B cell (primary cell): ENCODE measurements around the gene DGKE. TPM values are rescaled to one million over a fixed set of nuclear protein-coding genes. Genes with fewer than 3 reads are reported as not detected.

Source experiments
- ATAC-seq: fragments of 200-7000 bp; cut with Tn5 transposase; one replicate; pipeline ENCODE4 v1.10.0; 2021; ENCODE audit warnings: low read depth, mild to moderate bottlenecking, moderate number of reproducible peaks, moderate library complexity
- CTCF ChIA-PET: fragments of 350-600 bp; sonication (Branson Sonifier 250); formaldehyde crosslinking; loops from one replicate; lab custom pipeline; 2021; ENCODE audit warnings: antibody characterized with exemption, inconsistent platforms; lab: Charles Lee
- POLR2A ChIA-PET: fragments of 350-600 bp; sonication (Branson Sonifier 250); formaldehyde crosslinking; loops from one replicate; lab custom pipeline; 2021; ENCODE audit warnings: antibody characterized with exemption; lab: Charles Lee
- DNase-seq: peaks from one replicate; pipeline ENCODE4 v3.0.0; 2013
- H2AFZ ChIP-seq: 2 replicates; pipeline ENCODE4 v1.6.1; 2012; ENCODE audit warnings: mild to moderate bottlenecking, low read depth, low read length; ENCODE audit not compliant: insufficient read depth, poor library complexity, severe bottlenecking
- H3K27ac ChIP-seq, 2 donors: 1 replicate in 1 of 2; 2 replicates in 1 of 2; pipeline ENCODE4 v1.5.1; 2012 to 2013; ENCODE audit warnings: low read length in 2 of 2, mild to moderate bottlenecking in 2 of 2, moderate library complexity in 1 of 2
- H3K27me3 ChIP-seq, 4 experiments: fragments of 200-600 bp in 1 of 4; sonication (generic) in 1 of 4; replicated peaks in 1 of 4; 1 replicate in 2 of 4; 2 replicates in 2 of 4; pipeline versions ENCODE4 v1.6.1 to v1.7.0; 2013 to 2016; ENCODE audit warnings: low read length in 3 of 4, mild to moderate bottlenecking in 2 of 4, mixed read lengths in 1 of 4, moderate library complexity in 1 of 4; ENCODE audit not compliant: insufficient read depth in 4 of 4, control insufficient read depth in 3 of 4; ENCODE audit errors: control extremely low read depth in 1 of 4
- H3K36me3 ChIP-seq, 2 experiments: replicated peaks in 1 of 2; 1 replicate in 1 of 2; 2 replicates in 1 of 2; pipeline versions ENCODE4 v1.6.1 to v1.7.1; 2013; ENCODE audit warnings: low read length in 1 of 2; ENCODE audit not compliant: insufficient read depth in 2 of 2, control insufficient read depth in 1 of 2; ENCODE audit errors: control extremely low read depth in 1 of 2, extremely low read depth in 1 of 2
- H3K4me1 ChIP-seq, 2 donors: fragments of 200-600 bp in 1 of 2; sonication (generic) in 1 of 2; 1 replicate in 1 of 2; 2 replicates in 1 of 2; pipeline versions ENCODE4 v1.5.1 to v1.6.1; 2013 to 2017; ENCODE audit warnings: low read length in 2 of 2; ENCODE audit not compliant: control insufficient read depth in 2 of 2, insufficient read depth in 2 of 2
- H3K4me2 ChIP-seq: replicated peaks from 2 replicates; pipeline ENCODE3; 2012; ENCODE audit warnings: mild to moderate bottlenecking, low read depth, low read length; ENCODE audit not compliant: poor library complexity, severe bottlenecking
- H3K4me3 ChIP-seq, 5 experiments: fragments of 200-600 bp in 1 of 5; sonication (generic) in 1 of 5; 1 replicate in 3 of 5; 2 replicates in 2 of 5; pipeline versions ENCODE4 v1.5.1 to v1.7.0; 2011 to 2016; ENCODE audit warnings: low read length in 4 of 5, mild to moderate bottlenecking in 4 of 5, low read depth in 2 of 5, control low read depth in 1 of 5, moderate library complexity in 1 of 5; ENCODE audit not compliant: insufficient read depth in 1 of 5; ENCODE audit errors: control extremely low read depth in 1 of 5, extremely low read depth in 1 of 5
- H3K79me2 ChIP-seq: fragments of 200-600 bp; sonication (generic); one replicate; pipeline ENCODE4 v1.6.0; 2016; ENCODE audit warnings: low read length; ENCODE audit not compliant: control insufficient read depth, insufficient read depth
- H3K9ac ChIP-seq: fragments of 200-600 bp; sonication (generic); 2 replicates; pipeline ENCODE4 v1.6.1; 2017; ENCODE audit warnings: mild to moderate bottlenecking, low read length, moderate library complexity
- H3K9me3 ChIP-seq, 3 donors: one replicate each; pipeline versions ENCODE4 v1.6.1 to v1.7.1; 2013; ENCODE audit warnings: low read length in 2 of 3; ENCODE audit not compliant: control insufficient read depth in 2 of 3, insufficient read depth in 1 of 3; ENCODE audit errors: control extremely low read depth in 1 of 3
- H4K20me1 ChIP-seq: 2 replicates; pipeline ENCODE4 v1.6.0; 2012; ENCODE audit warnings: mild to moderate bottlenecking, low read length; ENCODE audit not compliant: insufficient read depth, control insufficient read depth, poor library complexity, severe bottlenecking
- H3K27ac Mint-ChIP-seq: one replicate; pipeline ENCODE4 v1.8.0; 2021; ENCODE audit warnings: mixed read lengths
- H3K27me3 Mint-ChIP-seq: one replicate; pipeline ENCODE4 v1.8.0; 2021; ENCODE audit warnings: mixed read lengths
- H3K4me1 Mint-ChIP-seq: one replicate; pipeline ENCODE4 v1.8.0; 2021; ENCODE audit warnings: mixed read lengths
- H3K4me3 Mint-ChIP-seq: one replicate; pipeline ENCODE4 v1.8.0; 2021; ENCODE audit warnings: mixed read lengths
- H3K9me3 Mint-ChIP-seq: one replicate; pipeline ENCODE4 v1.8.0; 2022; ENCODE audit warnings: mixed read lengths; ENCODE audit not compliant: insufficient read depth
- CTCF ChIP-seq: fragments of 200-600 bp; IDR thresholded peaks from one replicate; pipeline ENCODE4 v1.8.0; 2022; ENCODE audit warnings: antibody characterized with exemption, mild to moderate bottlenecking
- EZH2 ChIP-seq: IDR thresholded peaks from 2 replicates; pipeline ENCODE4 v1.6.1; 2012; ENCODE audit warnings: borderline replicate concordance, low read depth, mild to moderate bottlenecking, moderate library complexity, low read length; ENCODE audit not compliant: insufficient read depth, poor library complexity, severe bottlenecking
- WGBS: methylation state at CpG from one replicate; pipeline ENCODE4 v1.1.5; 2013; ENCODE audit warnings: missing lambda C conversion rate; ENCODE audit not compliant: insufficient coverage; 5-methylcytosine and 5-hydroxymethylcytosine counted together
- intact Hi-C: fragments of 100-400 bp; cut with micrococcal nuclease; formaldehyde crosslinking; loops from one replicate; pipeline ENCODE4 v1.10.0; 2022
- polyA plus RNA-seq: library from polyadenylated mRNA; depleted of rRNA; stranded (reverse); fragments of >200 nt; gene quantifications from 2 replicates; pipeline ENCODE4 v1.2.3, GENCODE V29; 2012
- total RNA-seq, 2 donors: library from RNA; stranded (reverse); fragments of 120-200 nt in 1 of 2; gene quantifications; 1 replicate in 1 of 2; 2 replicates in 1 of 2; pipeline versions ENCODE4 v1.2.3 to v1.2.4, GENCODE V29; 2013 to 2022

The DGKE gene
- total and polyA plus RNA-seq, 2 donors (not counting 1 experiment from before 2014, with no cell fraction given): 8.9 to 28.1 TPM

DNA sequence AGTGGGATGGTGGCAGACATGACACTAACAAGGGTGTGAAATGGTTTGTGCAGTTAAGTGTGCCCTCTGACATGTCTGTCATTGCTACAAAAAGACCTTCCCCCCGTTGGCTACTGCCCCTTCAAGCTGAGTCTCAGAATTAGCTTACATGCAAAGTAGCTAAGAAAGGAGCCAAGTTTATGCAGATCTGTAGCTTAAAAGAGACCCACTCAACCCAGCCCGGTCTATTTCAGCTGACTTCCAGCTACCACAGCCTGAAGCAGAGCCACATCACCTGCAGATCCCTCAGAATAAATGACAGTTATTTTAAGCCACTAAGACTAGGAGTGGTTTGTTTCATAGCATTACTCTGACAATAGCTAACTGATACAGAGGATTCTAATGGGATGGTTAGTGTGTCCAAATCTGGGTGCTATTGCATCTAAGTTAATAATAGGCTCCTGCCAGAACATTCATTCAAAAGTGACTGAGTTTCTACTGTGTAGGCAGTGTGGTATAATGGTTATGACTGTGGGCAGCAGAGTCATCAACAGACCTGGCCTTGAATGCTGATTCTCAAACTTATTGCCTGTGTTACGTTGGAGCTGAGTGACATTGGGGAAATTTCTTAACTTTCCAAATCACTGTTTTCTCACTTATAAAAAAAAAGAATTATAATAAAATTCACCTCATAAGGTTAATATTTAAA, 12.0 kb upstream of the DGKE start:
- no peaks in the 10 kb centered on the region for H3K9me3 Mint-ChIP-seq
- Histone ChIP-seq H3K79me2 (peaks cover 18% of the 10 kb centered on the region), H3K4me2 (no peak overlapping the region), H2AFZ (no peak overlapping the region), H4K20me1 (no peaks in the 10 kb centered on the region), H3K27me3 (no peaks in the 10 kb centered on the region), H3K9ac (no peak overlapping the region), H3K27ac (no peak overlapping the region), H3K36me3 (peaks cover 0 to 3% of the 10 kb centered on the region in 2 experiments), H3K4me1 (peaks cover 3 to 6% of the 10 kb centered on the region in 2 donors), H3K4me3 (no peak overlapping the region), H3K9me3 (no peaks in the 10 kb centered on the region)
- ATAC-seq: no peak
- no peak overlapping the region for H3K4me3 Mint-ChIP-seq
- no peak overlapping the region for H3K27ac Mint-ChIP-seq
- ChIA-PET POLR2A (no interaction called here), CTCF (interaction anchor here (1.5 to 7.4 kb wide), 2 partner anchors 11 to 120 kb away, joined by 7 to 151 read pairs; partner anchors contain the start of genes C17orf67 and DGKE)
- no peaks in the 10 kb centered on the region for H3K27me3 Mint-ChIP-seq
- 73% methylated on average over 2 of the region's 3 CpGs for WGBS
- TF ChIP-seq EZH2 (no peak), CTCF (no peak)
- intact Hi-C loops: no loop called here
- no peak for DNase-seq
- H3K4me1 Mint-ChIP-seq: peaks cover 4% of the 10 kb centered on the region

GRCh38 chr17:56822725-56823124, 11.2 kb upstream of the DGKE start:
- H2AFZ ChIP-seq: no peak overlapping the region
- ATAC-seq: no peak

More at GRCh38 chr17:56822725-56823124, 11.2 kb upstream of the DGKE start:
- ChIA-PET CTCF (interaction anchor here (0.8 to 7.4 kb wide), 2 partner anchors 113 to 119 kb away, joined by 4 to 151 read pairs; no protein-coding TSS in a partner anchor), POLR2A (no interaction called here)
- Histone ChIP-seq H3K4me3 (no peak overlapping the region), H4K20me1 (no peaks in the 10 kb centered on the region), H3K9ac (no peak overlapping the region), H3K27me3 (no peaks in the 10 kb centered on the region), H3K9me3 (no peaks in the 10 kb centered on the region), H3K79me2 (peaks cover 24% of the 10 kb centered on the region), H3K27ac (no peak overlapping the region), H3K36me3 (peaks cover 0 to 7% of the 10 kb centered on the region in 2 experiments), H3K4me1 (peaks cover 3 to 6% of the 10 kb centered on the region in 2 donors), H3K4me2 (no peak overlapping the region)
- H3K4me1 Mint-ChIP-seq: peaks cover 4% of the 10 kb centered on the region
- intact Hi-C loops: no loop called here
- H3K4me3 Mint-ChIP-seq: no peak overlapping the region
- H3K27me3 Mint-ChIP-seq: no peaks in the 10 kb centered on the region
- H3K9me3 Mint-ChIP-seq: no peaks in the 10 kb centered on the region
- TF ChIP-seq CTCF: no peak
- no peak for TF ChIP-seq EZH2
- no peak overlapping the region for H3K27ac Mint-ChIP-seq
- 62% methylated on average over 2 of the region's 5 CpGs for WGBS
- DNase-seq: no peak
